Pancreas (tissue), 10 donors: ENCODE data around the gene GIPC3. TPM values are rescaled to one million over a fixed set of nuclear protein-coding genes. Genes with fewer than 3 reads are reported as not detected.

Source experiments
- ATAC-seq, 4 donors: fragments of 200-7000 bp; cut with Tn5 transposase; one replicate each; pipeline versions ENCODE4 v1.8.0 to v1.9.1; 2020; ENCODE audit warnings: mild to moderate bottlenecking in 4 of 4, moderate library complexity in 4 of 4
- DNase-seq, 6 donors: peaks; one replicate each; pipeline ENCODE4 v3.0.0-alpha.2; 2020
- FAIRE-seq: peaks from 2 replicates; lab custom pipeline; 2012; peaks lifted over from hg19 to GRCh38; lab: Jason Lieb, UNC
- H3K27ac ChIP-seq, 4 donors: fragments of 200-600 bp; sonication (generic); 1 replicate in 3 of 4; 2 replicates in 1 of 4; pipeline versions ENCODE4 v1.5.0 to v1.8.0; 2020
- H3K27me3 ChIP-seq, 4 donors: fragments of 200-600 bp; one replicate each; pipeline ENCODE4 v1.8.0; 2021
- H3K36me3 ChIP-seq, 3 donors: fragments of 200-600 bp; sonication (generic) in 1 of 3; one replicate each; pipeline versions ENCODE4 v1.5.0 to v1.8.0; 2020 to 2021
- H3K4me1 ChIP-seq, 3 donors: fragments of 200-600 bp; one replicate each; pipeline ENCODE4 v1.8.0; 2021
- H3K4me3 ChIP-seq, 4 donors: fragments of 200-600 bp; sonication (generic) in 2 of 4; one replicate each; pipeline versions ENCODE4 v1.5.0 to v1.8.0; 2020 to 2021
- H3K9me3 ChIP-seq, 4 donors: fragments of 200-600 bp; one replicate each; pipeline ENCODE4 v1.8.0; 2021
- WGBS, 2 donors: extraction: QIAGEN DNeasy Blood & Tissue Kit; methylation state at CpG; one replicate each; pipeline ENCODE4 v1.1.7; 2013; 5-methylcytosine and 5-hydroxymethylcytosine counted together
- intact Hi-C, 3 donors: fragments of 100-400 bp; cut with DNase I; formaldehyde crosslinking; loops; one replicate each; pipeline versions ENCODE4 v1.11.1 to v1.14.2; 2022
- polyA plus RNA-seq, 2 donors: library from polyadenylated mRNA; stranded (reverse); fragments of 200-250 nt; gene quantifications; one replicate each; pipeline ENCODE4 v1.2.3, GENCODE V29; 2013
- total RNA-seq, 6 donors: library from RNA; stranded (reverse); fragmentation: NEBNext Ultra II Directional in 4 of 6; extraction: Animal tissue kit (Norgen Biotek cat#: 25700) in 4 of 6; gene quantifications; one replicate each; pipeline versions ENCODE4 v1.2.1 to v1.2.4, GENCODE V29; 2021 to 2023
- TF ChIP-seq, protein P1 (sequence below), 4 donors: fragments of 200-600 bp; sonication (generic) in 3 of 4; IDR thresholded peaks; one replicate each; pipeline versions ENCODE4 v1.5.0 to v1.8.0; 2021; ENCODE audit warnings: antibody characterized with exemption in 4 of 4
- donor health status: healthy with polysubstance abuse.
- donor health status: DM: no; HTN: no; CAD: no; lungs with moderate emphysema.
- donor health status: DM: no; HTN: no; CAD: no.
- donor health status: control.
- donor health status: control.
- donor health status: Bipolar disorder and iron deficiency.
- donor health status: DM: yes; HTN: yes; CAD: no.
- donor health status: DM: no; HTN: no; CAD: no.
- donor health status: DM: no; HTN: no; CAD: no.
- donor health status: DM: yes; HTN: yes; CAD: no.

The GIPC3 gene
- total and polyA plus RNA-seq, 8 donors = 0.17 to 0.92 (median 0.30) TPM

GRCh38 chr19:3537101-3537437 is 48.2 kb upstream of the GIPC3 start:
- 83 to 86% methylated on average over 12 to 13 of the region's 13 CpGs for WGBS, 2 donors
- peaks cover 0 to 34% (median 12%) of the 10 kb centered on the region in 3 donors for H3K36me3 ChIP-seq

GRCh38 chr19:3537438-3538240 is 47.6 kb upstream of the GIPC3 start:
- Histone ChIP-seq H3K9me3 (no peaks in the 10 kb centered on the region), H3K4me3 (no peak overlapping the region), H3K27ac (no peak overlapping the region), H3K4me1 (no peaks in the 10 kb centered on the region), H3K36me3 (peaks cover 0 to 30% (median 10%) of the 10 kb centered on the region in 3 donors), H3K27me3 (no peaks in the 10 kb centered on the region)
- peak in 2 of 6 donors; percentile 30 to 56 for DNase-seq
- no peak for FAIRE-seq
- TF ChIP-seq, protein P1, sequence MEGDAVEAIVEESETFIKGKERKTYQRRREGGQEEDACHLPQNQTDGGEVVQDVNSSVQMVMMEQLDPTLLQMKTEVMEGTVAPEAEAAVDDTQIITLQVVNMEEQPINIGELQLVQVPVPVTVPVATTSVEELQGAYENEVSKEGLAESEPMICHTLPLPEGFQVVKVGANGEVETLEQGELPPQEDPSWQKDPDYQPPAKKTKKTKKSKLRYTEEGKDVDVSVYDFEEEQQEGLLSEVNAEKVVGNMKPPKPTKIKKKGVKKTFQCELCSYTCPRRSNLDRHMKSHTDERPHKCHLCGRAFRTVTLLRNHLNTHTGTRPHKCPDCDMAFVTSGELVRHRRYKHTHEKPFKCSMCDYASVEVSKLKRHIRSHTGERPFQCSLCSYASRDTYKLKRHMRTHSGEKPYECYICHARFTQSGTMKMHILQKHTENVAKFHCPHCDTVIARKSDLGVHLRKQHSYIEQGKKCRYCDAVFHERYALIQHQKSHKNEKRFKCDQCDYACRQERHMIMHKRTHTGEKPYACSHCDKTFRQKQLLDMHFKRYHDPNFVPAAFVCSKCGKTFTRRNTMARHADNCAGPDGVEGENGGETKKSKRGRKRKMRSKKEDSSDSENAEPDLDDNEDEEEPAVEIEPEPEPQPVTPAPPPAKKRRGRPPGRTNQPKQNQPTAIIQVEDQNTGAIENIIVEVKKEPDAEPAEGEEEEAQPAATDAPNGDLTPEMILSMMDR (IDR thresholded peaks at IDR 0.05) = no peak
- 84 to 87% methylated on average over 22 of the region's 22 CpGs for WGBS, 2 donors
- ATAC-seq = peak in 2 of 4 donors; percentile 5 to 11
- intact Hi-C loops = no loop called here

More at GRCh38 chr19:3537101-3537437, 48.2 kb upstream of the GIPC3 start:
- DNase-seq (peak in 1 of 6 donors; percentile 44), ATAC-seq (peak in 1 of 4 donors; percentile 1), FAIRE-seq (no peak)
- TF ChIP-seq, protein P1 (IDR thresholded peaks at IDR 0.05) = no peak
- intact Hi-C loops = no loop called here
- H3K27me3 ChIP-seq = no peaks in the 10 kb centered on the region
- H3K9me3 ChIP-seq = no peaks in the 10 kb centered on the region
- no peak overlapping the region for H3K27ac ChIP-seq
- H3K4me3 ChIP-seq = no peak overlapping the region
- no peaks in the 10 kb centered on the region for H3K4me1 ChIP-seq

- no peak for ATAC-seq
Observed at GRCh38 chr19:3538258-3538929, 46.9 kb upstream of the GIPC3 start.

DNA sequence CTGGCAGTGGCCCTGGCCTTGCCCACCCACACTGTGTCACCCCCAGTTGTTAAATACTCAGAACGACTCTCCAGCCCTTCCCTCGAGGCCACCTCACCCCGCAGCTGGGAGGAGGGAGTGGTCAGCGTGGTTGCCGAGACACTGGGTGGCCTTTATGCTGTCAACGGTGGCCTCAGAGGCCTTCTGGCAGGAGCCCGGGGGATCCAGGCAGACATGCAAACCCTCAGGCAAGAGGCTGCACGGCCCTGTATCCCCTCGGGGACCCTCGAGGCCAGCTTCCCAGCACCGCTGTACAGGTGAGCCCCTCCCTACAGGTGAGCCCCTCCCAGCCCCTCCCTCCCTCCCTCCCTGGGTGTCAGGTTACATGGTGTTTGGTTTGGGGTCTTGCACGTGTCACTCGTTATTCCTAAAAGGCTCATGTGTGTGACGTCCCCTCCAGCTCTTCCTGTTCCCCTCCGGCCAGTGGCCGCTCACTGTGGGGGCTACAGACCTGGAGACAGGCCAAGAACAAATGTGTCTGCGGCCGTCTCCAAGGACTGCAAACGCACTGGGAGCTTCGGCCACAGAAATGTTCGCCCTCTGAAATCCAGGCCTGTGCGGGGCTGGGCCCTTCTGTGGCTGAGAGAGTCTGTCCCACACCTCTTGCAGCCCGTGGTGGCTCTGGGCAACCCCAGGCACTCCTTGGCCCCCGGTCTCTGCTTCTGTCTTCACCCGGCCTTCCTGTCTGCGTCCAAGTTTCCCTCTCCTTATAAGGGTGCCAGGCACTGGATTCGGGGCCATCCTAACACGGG is 46.1 kb upstream of the GIPC3 start, which contains the start of gene TEKTIP1:
Gene TEKTIP1, plus strand, starts transcription at position 210 of the 791 bp plus-strand sequence. Its CDS starts 4 bp downstream, at position 214.
- FAIRE-seq (no peak), ATAC-seq (peak in 1 of 4 donors; percentile 5), DNase-seq (peak in 2 of 6 donors; percentile 30 to 55)
- TF ChIP-seq, protein P1 (IDR thresholded peaks at IDR 0.05) = no peak
- intact Hi-C loops = no loop called here
- Histone ChIP-seq H3K36me3 (peaks cover 0 to 15% (median 10%) of the 10 kb centered on the region in 3 donors), H3K27me3 (no peaks in the 10 kb centered on the region), H3K9me3 (no peaks in the 10 kb centered on the region), H3K27ac (no peak within 1 kb of the TSS), H3K4me1 (no peaks in the 10 kb centered on the region), H3K4me3 (no peak within 1 kb of the TSS)
- WGBS, 2 donors = 68 to 70% methylated on average over 27 to 28 of the region's 28 CpGs

More at GRCh38 chr19:3538258-3538929, 46.9 kb upstream of the GIPC3 start:
- Histone ChIP-seq H3K27me3 (no peaks in the 10 kb centered on the region), H3K36me3 (peaks cover 0 to 22% (median 10%) of the 10 kb centered on the region in 3 donors), H3K27ac (no peak overlapping the region), H3K4me1 (no peaks in the 10 kb centered on the region), H3K4me3 (no peak overlapping the region), H3K9me3 (no peaks in the 10 kb centered on the region)
- intact Hi-C loops = no loop called here
- WGBS, 2 donors = 81 to 84% methylated on average over 23 to 25 of the region's 25 CpGs
- no peak for FAIRE-seq
- TF ChIP-seq, protein P1 (IDR thresholded peaks at IDR 0.05) = no peak
- peak in 1 of 6 donors; percentile 45 for DNase-seq
